ENCODE measurements around the gene CDK2.
"Not testable (repeated sequence)": the region's sequence is repeated elsewhere in the genome, so short reads cannot be mapped to it uniquely, and the experiment has no call there.

The CDK2 gene

DNA sequence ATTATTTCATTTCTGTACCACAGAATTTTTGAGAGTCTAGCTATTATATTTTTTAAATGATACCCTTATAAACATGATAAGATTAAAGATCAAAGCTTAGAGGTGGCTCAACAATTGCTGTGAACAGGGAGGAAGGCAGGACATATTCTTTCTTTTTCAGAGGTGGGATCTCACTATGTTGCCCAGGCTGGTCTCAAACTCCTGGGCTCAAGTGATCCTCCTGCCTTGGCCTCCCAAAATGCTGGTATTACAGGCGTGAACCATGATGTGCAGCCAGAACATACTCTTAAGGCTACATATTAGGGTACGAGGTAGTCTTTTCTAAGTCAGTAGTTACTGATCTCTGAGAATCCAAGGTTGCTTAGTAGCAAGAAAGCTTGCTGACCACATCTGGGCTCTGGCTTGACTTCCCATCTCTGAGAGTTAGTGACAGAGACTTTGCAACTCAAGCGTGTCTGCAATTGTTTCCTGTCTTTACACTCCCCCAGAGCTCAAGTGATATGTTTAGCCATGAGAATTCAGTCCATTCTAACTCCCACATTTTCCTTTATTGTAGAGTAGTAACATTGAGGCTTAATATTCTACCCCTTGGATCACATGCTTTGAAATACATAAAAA is 15.8 kb downstream of the CDK2 start:
- DNase-seq (ENCODE audit: low spot score), result no peak

DNA sequence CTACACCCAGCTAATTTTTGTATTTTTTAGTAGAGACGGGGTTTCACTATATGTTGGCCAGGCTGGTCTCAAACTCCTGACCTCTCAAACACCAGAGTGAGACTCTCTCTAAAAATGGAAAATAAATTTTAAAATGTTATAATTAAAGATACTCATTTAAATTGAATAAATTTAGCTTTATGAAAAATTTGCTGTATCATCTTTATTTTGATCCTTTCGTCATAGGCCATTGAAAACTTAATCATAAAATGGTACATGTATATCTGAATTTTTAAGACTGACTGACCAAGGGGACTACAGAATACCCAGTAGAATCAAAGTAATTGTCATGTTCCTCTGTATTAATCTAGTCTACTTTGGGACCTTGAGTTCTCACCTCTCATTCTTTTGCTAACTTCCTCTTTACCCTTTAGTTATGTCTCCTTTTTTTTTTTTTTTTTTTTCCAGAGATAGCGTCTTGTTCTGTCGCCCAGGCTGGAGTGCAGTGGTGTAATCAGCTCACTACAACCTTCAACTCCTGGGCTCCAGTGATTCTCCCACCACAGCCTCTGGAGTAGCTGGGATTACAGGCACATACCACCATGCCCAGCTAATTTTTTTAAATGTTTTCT is 16.7 kb downstream of the CDK2 start:
- DNase-seq (ENCODE audit: low spot score), result no peak

DNA sequence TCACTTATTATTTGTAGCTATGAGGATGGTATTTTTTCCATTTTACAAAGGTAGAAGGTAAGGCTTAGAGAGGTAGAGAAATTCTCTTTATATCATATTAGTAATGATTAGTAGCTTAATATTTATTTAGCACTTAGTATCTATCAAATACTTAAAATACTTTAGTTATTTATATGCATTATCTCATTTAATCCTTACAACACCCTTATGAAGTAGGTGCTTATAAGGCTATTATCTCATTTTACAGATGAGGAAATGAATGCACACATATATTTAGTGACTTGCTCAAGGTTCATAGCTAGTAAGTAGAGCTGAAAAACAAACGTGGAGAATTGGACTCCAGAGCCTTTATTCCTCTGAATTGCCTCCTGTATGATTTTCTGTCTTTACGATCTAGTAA is 18.2 kb downstream of the CDK2 start:
- DNase-seq (ENCODE audit: low spot score), result no peak

DNA sequence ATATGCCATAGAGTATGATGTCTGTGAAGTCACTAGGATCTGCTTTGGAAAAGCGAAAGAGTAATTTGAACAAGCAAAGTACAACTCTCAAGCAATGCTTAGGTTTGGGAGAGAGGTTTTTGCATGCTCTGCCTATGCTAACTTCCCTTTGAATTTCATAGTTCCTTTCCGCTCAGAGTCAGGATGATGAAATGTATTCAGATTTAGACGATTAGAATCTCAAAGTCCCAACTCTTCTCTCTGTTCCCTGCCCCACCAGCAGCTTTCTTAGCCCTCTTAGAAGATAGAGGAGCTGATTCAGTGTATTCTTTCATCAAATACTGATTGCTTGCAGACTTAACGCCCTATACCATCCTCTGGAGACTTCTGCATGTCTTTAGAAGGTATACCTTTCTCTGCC is 18.7 kb downstream of the CDK2 start:
- DNase-seq (ENCODE audit: low spot score), result no peak

DNA sequence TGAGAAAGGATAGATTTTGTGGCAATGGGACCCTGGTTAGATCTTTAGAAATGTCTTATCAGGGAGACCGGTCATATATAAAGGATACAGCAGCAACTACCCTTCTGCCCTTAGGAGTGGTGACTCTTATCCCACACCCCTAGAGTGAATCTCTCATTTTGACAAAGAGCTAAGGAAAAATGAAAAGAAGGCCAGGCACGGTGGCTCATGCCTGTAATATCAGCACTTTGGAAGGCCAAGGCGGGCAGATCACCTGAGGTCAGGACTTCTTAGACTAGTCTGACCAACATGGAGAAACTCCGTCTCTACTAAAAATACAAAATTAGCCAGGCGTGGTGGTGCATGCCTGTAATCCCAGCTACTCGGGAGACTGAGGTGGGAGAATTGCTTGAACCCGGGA is 19.3 kb downstream of the CDK2 start:
- DNase-seq (ENCODE audit: low spot score), result not testable (repeated sequence)

DNA sequence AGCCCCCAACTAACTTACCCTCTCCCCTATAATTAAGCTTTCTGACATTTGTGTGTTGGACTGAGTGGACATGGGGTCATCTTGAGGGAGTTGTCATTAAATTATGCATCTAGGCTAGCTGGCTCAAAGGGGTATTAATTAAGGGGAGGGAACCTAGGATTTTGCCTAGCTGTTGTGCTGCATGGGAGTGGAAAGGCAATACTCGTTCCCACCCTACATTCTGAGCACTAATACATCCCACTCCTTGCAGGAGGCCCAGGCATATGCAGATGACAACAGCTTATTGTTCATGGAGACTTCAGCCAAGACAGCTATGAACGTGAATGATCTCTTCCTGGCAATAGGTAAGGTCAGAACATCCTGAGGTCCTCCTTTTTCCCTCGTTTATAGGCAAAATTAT is 24.5 kb downstream of the CDK2 start:
- no peak for DNase-seq (ENCODE audit: low spot score)

DNA sequence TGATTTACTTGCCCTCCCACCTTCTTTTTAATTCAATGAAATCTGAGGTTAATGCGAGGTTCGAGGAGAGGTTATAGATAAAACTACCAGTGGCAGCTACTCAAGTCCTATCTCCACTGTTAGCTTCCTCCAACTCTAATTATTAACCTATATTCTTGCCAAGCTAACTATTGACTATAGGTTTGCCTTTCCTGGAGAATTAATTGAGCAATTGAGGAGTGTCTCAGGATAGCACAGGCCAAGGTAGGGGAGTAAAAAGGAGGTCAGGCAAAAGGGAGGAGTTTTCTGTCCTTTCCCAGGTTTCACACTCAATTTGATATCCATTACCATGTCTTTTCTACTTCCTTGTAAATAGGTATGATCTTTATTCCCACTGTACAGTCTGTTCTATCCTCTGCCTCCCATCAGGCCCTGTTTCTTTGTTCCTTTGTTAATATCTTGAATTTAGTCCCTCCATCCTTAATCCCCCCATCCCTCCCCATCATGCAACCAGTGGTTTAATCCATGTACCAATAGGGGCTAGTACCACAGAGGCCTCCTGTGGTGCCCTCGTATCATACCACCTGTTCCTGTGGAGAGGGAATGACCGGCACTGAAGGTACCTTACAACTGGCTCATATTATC is 26.7 kb downstream of the CDK2 start:
- no peak for DNase-seq (ENCODE audit: low spot score)

DNA sequence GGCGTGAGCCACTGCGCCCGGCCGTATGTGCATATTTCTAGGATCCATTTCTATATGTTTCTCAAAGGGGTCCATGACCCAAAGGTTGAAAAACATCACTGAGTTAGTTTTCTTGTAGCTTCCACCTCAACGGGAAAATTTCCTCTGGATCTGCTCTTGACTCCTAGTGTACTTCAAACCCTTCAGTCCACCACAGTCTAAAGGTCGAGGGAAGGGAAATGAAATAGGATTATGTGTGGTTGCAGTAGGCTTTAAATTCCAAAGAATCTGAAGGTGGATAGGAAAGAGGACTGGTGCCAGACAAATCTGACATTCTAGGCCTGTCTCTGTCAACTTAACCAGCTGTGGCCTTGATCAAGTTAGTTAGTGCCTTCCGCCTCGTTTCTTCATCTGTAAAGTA is 28.7 kb downstream of the CDK2 start:
- no peak for DNase-seq (ENCODE audit: low spot score)

DNA sequence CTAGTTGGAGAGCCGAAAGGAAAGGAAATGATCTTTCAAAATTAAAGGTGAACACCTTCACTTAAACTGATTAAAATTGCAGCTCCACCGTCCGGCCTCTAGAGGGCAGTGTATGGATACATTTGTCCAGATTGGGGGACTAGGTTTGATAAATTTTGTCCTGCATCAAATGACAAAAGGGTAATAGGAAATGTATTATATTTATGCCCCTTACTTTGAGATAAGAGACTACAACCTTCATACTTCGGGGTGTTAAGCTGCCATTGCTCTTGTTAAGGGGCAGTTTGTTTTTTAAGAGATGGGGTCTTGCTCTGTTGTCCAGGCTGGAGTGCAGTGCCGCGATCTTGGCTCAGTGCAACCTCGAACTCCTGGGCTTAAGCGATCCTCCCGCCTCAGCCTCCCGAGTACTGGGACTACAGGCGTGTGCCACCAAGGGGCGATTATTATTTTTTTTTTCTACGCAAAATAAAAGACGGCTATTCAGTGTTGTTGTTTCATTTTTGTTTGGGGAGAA is 29.6 kb downstream of the CDK2 start:
- peak; percentile 86 for DNase-seq (ENCODE audit: low spot score)

DNA sequence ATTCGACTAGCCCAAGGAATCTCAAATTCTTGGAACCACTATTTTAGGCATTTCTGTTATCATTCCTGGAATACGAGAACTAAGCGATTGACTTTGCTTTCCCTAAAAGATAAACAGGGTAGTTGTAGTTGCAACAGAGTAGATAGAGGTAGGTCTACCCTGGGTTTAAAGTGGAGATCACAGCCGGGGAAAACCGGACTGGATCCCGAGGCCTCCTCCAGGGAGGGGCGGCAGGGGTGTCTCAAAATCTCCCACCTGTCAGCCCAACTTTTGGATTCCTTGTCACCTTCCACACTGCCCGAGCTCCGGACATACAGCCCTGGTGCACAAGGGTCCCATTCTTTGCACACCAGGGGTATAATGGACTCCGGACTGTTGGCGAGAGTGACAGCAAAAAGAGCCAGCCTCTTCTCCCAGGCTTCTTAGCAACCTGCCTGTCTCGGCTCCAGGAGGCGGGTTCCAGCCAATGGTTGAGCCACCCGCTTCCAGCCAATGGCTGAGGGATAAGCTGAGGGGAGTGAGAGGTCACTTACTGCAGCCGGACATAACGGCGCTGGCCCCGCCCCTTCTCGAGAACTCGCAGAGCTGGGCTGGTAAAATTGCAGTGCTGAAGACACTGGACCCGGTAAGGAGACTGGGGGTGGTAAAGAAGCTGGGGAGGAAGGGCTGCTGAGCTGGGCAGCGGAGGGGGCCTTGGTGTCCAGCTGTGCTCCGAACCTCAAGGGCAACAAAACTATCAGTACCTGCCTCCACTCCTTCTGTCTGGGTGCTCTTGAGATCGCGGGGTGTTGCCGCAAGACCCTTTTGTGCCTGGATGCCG is 30.3 kb downstream of the CDK2 start, which contains the start of gene SUOX:
TSS of gene SUOX (plus strand) at position 562 of the 820 bp plus-strand sequence. CDS start 4,946 bp downstream, outside the sequence.
- DNase-seq (ENCODE audit: low spot score), result peak; percentile 73

DNA sequence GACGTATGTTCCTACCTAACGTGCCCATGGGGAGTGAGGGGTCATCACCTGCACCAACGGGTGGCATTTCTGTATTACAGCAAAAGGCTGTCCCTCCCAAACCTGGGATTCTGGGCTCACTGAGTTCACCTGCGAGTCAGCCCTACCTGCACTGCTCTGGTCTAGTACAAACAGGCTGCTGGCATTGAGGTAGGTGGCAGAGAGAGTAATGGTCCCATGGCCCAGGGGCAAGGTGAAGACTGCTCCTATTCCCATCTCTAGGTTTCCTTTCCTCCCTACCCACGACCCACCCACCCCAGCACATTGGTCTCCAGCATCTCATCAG is 30.9 kb downstream of the CDK2 start:
- no peak for DNase-seq (ENCODE audit: low spot score)

DNA sequence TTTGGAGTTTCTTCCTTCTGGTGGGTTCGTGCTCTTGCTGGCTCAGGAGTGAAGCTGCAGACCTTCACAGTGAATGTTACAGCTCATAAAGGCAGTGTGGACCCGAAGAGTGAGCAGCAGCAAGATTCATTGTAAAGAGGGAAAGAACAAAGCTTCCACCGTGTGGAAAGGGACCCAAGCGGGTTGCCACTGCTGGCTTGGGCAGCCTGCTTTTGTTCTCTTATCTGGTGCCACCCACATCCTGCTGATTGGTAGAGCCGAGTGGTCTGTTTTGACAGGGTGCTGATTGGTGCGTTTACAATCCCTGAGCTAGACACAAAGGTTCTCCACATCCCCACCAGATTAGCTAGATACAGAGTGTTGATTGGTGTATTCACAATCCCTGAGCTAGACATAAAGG is 32.9 kb downstream of the CDK2 start:
- not testable (repeated sequence) for DNase-seq (ENCODE audit: low spot score)

DNA sequence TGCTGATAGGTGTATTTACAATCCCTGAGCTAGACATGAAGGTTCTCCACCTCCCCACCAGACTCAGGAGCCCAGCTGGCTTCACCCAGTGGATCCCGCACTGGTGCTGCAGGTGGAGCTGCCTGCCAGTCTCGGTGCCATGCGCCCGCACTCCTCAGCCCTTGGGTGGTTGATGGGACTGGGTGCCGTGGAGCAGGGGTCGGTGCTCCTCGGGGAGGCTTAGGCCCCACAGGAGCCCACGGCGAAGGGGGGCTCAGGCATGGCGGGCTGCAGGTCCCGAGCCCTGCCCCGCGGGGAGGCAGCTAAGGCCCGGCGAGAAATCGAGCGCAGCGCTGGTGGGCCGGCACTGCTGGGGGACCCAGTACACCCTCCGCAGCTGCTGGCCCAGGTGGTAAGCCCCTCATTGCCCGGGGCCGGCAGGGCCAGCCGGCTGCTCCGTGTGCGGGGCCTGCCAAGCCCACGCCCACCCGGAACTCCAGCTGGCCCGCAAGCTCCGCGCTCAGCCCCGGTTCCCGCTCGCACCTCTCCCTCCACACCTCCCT is 33.4 kb downstream of the CDK2 start:
- DNase-seq (ENCODE audit: low spot score), result not testable (repeated sequence)

DNA sequence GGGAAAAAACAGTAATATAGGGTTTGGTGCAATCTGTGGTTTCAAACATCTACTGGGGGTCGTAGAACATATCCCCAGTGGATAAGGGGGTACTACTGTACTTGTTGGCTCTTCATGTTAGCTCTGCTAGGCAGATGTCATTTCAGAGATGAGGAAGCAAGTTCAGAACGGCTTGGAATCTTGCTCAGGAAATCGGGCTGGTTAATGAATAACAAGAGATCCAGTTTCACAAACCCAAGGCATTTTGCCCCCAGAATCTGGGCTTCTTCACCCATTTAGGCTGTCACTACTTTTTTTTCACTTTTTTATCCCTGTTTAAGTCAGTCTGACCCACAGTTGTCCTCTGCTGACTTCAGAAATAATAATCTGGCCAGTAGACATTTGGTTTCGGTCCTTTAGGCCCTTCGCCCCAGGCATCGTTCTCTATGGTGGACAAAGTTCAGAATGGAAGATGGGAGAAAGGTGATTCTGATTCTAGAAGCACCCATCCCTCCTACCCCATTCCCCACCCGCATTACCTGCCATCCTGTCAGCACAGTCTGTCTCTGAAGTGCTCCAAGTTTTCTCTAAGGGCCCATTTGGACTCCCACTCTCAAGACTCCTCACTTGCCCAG is 35.0 kb downstream of the CDK2 start:
- DNase-seq (ENCODE audit: low spot score), result no peak

DNA sequence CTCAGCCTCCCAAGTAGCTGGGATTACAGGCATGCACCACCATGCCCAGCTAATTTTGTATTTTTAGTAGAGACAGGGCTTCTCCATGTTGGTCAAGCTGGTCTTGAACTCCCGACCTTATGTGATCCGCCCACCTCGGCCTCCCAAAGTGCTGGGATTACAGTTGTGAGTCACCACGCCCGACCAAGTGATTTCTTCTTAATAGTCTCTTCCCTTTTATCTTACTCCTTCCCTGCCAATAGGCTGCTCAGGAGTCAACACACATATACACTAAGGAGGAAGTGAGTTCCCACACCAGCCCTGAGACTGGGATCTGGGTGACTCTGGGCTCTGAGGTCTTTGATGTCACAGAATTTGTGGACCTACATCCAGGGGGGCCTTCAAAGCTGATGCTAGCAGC is 36.7 kb downstream of the CDK2 start:
- DNase-seq (ENCODE audit: low spot score), result not testable (repeated sequence)

DNA sequence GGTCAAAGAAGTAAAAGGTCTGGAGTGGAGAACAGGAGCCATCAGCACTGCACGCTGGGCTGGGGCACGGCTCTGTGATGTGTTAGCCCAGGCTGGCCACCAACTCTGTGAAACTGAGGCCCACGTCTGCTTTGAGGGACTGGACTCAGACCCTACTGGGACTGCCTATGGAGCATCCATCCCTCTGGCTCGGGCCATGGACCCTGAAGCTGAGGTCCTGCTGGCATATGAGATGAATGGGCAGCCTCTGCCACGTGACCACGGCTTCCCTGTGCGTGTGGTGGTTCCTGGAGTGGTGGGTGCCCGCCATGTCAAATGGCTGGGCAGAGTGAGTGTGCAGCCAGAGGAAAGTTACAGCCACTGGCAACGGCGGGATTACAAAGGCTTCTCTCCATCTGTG is 37.6 kb downstream of the CDK2 start:
- DNase-seq (ENCODE audit: low spot score), result no peak

DNA sequence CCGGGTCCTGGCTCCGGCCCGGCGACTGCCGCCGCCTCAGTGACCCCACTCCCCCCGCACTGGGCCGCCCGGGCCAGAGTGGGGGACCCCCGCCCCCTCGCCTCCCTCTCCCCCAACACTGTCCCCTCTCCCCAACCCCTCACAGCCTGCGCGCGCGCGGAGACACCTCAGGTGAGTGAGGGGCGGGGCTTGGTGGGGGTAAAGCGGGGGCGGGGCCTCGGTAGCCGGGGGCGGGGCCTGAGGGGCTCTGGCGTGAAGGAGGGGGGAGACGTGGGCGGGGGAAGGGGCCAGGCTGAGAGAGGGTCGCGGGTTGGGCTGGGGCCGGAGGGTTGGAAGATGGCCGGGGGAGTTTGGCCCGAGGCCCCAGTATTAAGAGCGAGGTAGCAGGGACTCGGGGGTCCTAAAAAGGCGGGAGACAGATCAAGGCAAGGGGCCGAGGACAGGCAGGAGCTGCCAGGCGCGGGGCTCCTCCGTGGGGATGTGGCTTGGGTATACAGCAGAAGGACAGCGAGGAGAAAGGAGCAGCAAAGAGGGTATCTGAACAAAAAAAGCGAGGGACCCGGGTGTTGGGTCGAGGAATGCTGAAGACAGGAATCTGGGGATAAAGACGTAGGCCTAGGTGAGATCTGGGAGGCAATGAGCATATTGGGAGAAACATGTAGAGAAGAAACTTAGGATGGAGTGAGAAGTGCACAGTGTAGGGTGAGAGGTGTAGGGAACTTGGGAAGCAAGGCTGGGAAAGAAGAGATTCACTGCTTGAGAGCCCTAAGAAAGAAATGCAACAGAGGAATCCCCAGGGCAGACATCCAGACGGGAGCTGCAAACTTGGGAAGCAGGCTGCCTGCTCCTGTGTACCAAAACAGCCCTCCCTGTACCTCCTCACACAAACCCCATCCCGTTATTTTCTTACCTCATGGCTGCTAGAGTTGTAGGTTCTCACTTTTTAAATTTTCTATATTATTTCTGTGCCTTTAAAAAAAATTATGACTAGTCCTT is 41.2 kb downstream of the CDK2 start:
- peak; percentile 50 for DNase-seq (ENCODE audit: low spot score)

DNA sequence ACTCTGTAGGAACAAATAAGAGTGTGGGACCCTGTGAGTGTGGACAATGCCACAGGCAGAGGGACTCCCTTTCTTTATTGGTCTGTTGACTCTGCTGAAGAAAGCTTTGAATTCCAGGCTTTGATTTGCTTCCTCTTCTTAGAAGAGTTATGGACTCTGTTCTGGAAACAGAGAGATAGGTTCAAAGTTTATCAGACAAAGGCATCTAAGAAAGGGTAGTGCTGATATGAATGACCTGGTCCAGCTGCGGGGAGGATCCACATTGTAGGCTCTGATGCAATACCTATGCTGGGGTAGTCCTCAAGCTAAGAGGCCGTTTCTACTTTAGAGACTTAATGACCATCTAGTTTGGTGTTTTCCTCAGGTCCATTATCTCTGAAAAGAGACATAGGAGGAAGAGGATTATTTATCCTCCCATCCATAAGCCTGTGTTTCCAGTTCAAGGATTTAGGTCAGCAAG is 43.5 kb downstream of the CDK2 start:
- no peak for DNase-seq (ENCODE audit: low spot score)

DNA sequence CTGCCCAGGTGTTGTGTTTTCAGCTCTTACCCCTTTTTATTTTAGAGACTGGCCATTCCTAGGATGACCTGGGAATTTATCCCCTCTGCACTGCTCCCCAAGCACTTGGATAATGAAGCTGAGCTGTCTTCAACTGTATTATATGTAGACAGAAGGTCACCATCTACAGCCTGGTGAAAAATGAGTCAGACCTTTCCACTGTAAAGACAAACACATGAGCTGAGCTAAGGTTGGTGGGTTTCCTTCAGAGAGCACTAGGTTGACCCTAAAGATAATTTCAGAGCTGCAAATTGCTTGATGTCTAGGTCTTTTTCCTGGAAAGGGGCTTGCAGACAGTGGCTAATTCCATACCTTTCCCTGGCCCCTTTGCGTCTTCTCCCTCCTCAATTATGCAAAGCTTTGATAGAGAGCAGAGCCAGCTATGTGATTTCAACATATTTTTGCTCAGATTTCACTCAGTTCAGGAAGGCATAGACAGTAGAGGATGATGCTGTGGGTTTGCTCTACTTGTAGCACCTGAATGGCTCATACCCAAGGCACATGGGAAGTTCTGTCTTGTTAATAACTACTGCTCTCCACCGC is 45.0 kb downstream of the CDK2 start:
- no peak for DNase-seq (ENCODE audit: low spot score)

DNA sequence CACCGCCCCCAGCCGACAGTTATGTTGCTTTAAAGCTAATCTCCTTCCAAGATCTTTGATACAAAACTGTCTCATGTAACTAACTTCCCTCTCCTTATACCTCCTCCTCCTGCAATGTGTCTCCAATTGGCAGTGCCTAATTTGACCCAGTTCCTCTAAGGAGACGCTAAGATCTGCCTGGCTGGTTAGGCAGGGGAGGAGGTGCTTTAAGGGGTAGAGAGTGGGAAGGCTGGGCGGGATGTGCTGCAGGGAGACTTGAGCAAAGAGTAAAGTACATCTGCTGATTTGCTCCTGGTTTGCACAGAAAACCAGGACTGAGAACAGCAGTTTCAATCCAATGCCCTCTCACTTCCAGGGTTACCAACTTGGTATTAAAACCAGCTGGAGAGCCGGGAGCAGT is 46.9 kb downstream of the CDK2 start:
- DNase-seq (ENCODE audit: low spot score), result no peak

All from hematopoietic multipotent progenitor cell treated with erythropoietin and hydrocortisone succinate and interleukin-3 and kit ligand, for 17 days (in vitro differentiated cells).